GM18499 (cell line): ENCODE data around the gene TRIM46.

Experiments used
- ATAC-seq: cut with Tn5 transposase; IDR thresholded peaks from one replicate; pipeline ENCODE4 v1.9.1; 2021; ENCODE audit warnings: moderate number of reproducible peaks; ENCODE audit not compliant: insufficient read depth, unreplicated experiment

Gene TRIM46

GRCh38 chr1:155170101-155170785 is 3.4 kb upstream of the TRIM46 start:
- ATAC-seq = no peak

DNA sequence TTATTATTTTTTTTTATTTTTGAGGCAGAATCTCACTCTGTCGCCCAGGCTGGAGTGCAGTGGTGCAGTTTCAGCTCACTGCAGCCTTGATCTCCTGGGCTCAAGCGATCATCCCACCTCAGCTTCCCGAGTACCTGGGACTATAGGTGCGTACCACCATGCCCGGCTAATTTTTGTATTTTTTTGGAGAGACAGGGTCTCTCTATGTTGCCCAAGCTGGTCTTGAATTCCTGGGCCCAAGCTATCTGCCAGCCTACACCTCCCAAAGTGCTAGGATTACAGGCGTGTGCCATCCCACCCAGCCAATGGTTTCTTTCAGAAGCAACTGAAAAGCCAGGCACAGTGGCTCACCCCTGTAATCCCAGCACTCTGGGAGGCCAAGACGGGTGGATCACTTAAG is 2.8 kb upstream of the TRIM46 start:
- ATAC-seq = no peak

DNA sequence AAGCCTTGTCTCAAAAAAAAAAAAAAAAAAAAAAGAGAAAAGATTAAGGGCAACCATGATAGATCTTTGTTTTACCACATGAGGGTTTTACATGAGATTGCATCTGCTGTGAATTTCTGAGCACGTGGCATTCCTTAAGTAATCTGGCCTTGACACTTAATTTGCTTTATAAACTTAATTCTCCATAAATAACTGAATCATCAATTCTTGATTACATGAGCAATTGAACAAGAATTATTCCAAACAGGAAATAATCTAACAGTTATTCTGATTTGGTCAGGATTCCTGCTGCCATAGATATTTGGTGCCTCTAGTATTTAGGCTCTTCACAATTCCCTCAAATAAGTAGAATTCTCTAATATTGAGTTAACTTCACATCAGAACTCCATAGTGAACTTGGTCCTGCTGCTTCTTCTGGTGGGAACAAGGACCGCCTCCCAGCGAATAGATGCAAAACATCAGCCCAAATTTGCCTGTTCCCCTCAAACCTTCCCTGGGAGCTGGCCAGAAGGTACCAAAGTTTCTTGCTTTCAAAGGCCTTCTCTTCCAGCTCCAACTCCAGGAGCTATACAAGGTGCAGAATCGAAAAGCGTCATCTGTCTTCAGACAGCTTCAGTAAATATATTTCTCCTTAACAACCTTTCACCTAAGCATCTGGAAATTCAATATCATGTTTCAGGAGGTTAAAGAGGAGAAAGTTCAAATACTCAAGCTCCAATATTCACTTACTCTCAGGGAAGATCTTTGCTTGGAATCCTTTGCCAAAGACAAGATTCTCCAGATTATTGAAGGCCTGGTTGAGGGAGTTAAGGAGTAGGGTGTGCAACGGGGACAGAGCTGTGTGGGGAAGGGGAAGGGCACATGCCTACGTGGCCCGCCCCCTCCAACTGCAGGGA is 1.6 kb upstream of the TRIM46 start:
- ATAC-seq = no peak

DNA sequence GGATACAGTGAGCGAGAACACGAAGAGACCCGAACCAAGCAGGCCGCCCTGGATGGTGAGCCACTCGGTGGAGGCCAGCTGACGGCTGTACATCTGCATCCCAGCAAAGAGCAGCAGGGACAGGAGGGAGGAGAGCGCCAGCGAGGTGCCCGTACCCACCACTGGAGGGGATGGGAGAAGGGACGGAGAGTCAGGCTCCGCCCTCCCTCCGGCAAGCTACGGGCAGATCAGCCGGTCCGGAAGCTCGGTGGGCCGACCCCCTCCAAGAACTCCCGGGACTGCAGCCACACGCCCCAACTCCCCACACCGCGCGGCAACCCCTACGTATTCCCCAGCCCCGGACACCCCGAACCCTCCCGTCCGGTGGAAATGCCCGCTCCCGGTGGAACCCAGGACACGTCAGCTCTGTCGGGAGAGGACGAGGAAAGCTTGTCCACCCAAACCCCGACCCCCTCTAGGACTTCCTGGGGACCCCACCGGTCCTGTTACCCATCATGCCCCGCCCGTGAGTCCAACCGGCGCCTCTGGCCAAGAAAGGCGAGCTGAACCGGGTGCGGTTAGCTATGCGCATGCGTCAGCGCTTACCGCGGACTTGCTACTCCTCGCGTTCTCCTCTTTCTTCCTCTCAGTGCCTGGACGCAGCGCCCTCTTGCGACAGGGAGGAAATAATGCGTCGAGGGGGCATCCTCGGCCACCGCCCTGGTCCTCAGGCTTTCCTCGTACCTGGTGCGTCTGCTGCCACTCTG is 744 bp upstream of the TRIM46 start, which contains the start of gene KRTCAP2:
Gene KRTCAP2, minus strand, starts transcription at position 573 of the 746 bp plus-strand sequence. Its CDS starts 80 bp downstream, at position 493.
- ATAC-seq = peak; percentile 54

GRCh38 chr1:155174324-155175280 is 953 bp downstream of the TRIM46 start:
- ATAC-seq = no peak

GRCh38 chr1:155175281-155175926 is 1.8 kb downstream of the TRIM46 start:
- no peak for ATAC-seq

- ATAC-seq = no peak
Measured at GRCh38 chr1:155175927-155176371, 2.3 kb downstream of the TRIM46 start.

DNA sequence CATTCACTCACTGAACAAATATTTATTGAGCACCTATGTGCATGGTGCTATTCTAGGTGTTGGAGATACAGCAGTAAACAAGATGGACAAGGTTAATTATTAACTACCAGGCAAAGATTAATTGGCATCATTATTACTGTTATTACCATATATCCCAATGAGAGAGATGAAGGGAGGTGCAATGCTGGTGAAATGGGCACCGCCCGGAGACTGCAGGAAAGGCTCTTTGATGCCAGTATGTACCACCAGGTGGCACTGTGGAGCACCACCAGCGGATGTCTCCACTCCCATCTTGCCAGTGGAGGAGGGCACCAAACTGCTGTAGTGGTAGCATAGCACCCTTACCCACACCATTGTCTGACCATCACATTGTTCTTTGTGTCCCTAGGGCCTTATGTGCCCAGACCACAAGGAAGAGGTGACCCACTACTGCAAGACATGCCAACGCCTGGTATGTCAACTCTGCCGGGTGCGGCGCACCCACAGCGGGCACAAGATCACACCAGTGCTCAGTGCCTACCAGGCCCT is 3.0 kb downstream of the TRIM46 start:
- no peak for ATAC-seq

- no peak for ATAC-seq
Measured at GRCh38 chr1:155177192-155177917, 3.7 kb downstream of the TRIM46 start.

DNA sequence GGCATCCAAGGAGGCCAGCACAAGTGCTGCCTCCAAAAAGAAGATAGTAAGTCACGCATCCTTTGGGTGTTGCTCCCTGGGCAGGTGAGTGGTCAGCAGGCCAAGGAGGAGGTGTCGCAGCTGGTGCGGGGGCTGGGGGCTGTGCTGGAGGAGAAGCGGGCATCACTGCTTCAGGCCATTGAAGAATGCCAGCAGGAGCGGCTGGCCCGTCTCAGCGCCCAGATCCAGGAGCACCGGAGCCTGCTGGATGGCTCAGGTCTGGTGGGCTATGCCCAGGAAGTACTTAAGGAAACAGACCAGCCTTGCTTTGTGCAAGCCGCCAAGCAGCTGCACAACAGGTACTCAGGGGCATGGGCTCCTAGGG is 4.3 kb downstream of the TRIM46 start:
- ATAC-seq = no peak

GRCh38 chr1:155178441-155179111 is 4.9 kb downstream of the TRIM46 start:
- ATAC-seq = no peak

DNA sequence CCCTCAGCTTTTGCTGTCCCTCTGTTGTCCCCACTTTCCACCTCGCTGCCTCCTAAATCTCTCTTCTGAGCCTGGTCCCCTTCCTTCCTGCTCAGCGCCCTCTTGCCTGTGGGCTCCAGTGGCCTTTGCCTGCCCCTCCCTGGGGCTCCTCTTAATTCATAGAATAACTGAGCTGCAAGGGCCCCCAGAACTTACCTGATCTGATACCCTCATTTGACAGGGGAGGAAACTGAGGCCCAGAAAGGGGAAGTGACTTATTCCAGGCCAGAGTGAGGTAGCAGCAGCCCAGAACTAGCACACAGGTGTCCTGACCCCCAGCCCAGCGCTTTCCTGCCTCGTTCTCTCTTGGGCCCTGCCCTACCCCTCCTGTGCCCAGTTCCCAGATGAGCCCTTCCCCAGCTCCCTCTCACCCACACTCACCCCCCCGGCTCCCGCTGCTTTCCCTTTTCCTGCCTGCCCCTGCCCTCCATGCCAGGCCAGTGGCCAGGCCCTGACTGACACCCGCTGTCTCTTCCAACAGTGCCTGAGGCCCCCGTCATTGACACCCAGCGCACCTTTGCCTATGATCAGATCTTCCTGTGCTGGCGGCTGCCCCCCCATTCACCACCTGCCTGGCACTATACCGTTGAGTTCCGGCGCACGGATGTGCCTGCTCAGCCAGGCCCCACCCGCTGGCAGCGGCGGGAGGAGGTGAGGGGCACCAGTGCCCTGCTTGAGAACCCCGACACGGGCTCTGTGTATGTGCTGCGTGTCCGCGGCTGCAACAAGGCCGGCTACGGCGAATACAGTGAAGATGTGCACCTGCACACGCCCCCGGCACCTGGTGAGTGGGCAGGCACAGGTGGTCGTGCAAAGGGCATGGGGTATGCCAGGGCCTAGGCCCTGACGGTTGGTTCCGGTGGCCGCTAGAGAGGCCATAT is 5.7 kb downstream of the TRIM46 start:
- no peak for ATAC-seq

DNA sequence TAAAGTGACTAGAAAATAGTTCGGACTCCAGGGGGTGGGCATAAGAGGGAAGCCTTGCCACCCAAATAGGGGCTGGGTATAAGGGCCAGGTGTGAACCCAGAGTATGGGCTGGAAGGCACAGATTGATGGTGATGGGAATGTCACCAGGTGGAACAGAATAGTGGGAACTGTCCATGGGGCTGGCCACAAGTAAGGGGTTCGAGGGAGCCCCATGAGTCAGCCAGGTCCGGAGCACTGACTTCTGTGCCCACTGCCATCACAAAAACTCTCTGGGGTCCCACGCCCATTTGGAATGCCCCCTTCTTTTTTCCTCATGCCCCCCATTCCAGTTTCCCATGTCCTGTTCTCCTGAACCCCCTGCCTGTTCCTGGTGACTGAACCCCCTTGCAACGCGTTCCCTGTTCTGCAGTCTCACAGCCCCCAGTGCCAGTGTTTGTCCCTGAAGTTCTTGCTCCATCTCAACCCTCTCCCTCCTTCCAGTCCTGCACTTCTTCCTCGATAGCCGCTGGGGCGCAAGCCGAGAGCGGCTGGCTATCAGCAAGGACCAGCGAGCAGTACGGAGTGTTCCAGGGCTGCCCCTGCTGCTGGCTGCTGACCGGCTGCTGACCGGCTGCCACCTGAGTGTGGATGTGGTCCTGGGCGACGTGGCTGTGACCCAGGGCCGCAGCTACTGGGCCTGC is 7.9 kb downstream of the TRIM46 start:
- no peak for ATAC-seq

DNA sequence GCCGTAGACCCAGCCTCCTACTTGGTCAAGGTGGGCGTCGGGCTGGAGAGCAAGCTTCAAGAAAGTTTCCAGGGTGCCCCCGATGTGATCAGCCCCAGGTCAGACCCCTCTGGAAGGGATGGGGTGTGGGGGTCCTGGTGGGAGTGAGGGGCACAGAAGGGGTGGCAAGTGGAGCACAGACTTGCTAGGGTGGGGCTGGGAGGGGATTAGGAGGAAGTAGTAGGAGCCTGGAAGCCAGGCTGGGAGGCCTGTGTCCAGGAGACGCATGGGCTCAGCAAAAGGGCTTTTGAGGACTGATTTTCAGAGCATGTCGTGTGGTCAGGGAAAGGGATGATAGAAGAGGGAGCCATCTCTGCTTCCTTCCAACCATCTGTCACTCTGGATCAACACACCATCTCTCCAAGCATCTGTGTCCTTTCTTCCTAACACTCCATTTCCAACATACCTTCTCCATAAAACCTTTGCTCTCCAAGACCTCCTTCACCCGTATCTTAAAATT is 8.5 kb downstream of the TRIM46 start:
- no peak for ATAC-seq

DNA sequence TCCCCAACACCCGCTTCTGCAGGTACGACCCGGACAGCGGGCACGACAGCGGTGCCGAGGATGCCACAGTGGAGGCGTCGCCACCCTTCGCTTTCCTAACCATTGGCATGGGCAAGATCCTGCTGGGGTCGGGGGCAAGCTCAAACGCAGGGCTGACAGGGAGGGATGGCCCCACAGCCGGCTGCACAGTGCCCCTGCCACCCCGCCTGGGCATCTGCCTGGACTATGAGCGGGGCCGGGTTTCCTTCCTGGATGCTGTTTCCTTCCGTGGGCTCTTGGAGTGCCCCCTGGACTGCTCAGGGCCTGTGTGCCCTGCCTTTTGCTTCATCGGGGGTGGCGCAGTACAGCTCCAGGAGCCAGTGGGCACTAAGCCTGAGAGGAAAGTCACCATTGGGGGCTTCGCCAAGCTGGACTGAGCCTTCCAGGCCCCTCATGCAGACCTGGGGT is 10.1 kb downstream of the TRIM46 start:
- ATAC-seq = no peak

- ATAC-seq = no peak
Measured at GRCh38 chr1:155184351-155184811, 10.7 kb downstream of the TRIM46 start.
